Measurements from ENCODE around the gene WDR82. TPM values are rescaled to one million over a fixed set of nuclear protein-coding genes. Genes with fewer than 3 reads are reported as not detected.

The WDR82 gene
- total and polyA plus RNA-seq, 10 of the 15 experiments (the other 5 are each of a cell fraction or from before 2014, with no cell fraction given), result 10.1 to 82.4 (median 48.7) TPM

DNA sequence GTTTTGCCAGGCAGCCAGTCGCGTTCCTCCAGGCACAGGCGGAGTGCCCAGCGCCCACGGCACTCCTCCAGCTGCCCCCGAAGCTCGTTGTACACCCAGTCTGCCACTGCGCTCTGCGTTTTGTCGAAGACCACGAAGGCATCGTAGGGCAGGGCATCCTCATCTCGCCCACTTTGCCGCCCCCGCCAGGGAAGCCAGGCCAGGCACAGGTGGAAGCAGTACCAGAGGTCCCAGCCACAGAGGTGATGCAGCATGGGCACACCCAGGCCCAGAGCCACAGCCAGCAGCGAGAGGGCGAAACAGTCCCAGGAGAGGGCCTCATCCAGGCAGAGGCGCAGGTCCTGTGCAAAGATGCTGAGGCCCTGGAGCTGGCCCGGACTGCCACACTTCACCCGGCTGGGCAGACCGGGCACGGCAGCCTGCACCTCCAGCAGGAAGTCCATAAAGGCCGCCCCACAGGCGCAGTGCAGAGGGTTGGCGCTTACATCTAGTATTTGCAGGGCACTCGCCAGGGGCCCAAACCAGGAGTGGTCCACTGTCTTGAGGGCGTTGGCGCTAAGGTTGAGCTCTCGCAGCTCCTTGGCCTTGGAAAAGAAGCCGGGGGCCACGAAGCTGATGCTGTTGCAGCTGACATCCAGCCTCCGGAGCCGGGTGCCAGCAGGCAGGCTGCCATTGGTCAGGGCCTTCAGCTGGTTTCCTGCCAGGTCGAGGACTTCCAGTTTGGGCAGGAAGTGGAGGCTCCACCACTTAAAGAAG, 56.7 kb downstream of the WDR82 start:
- BruUV-seq (replicated peaks), result no TSS peak

More for the DNA sequence above, 56.7 kb downstream of the WDR82 start:
- DNase-seq (ENCODE audit: low read depth, low spot score) (no peak), FAIRE-seq (no peak), ATAC-seq (no peak)
- H3K27me3 ChIP-seq (replicated peaks in 1 of 2; ENCODE audit: control insufficient read depth in 2 of 2, insufficient read depth in 2 of 2, low read length in 1 of 2), result no peaks in the 10 kb centered on the region
- no peaks in the 10 kb centered on the region for H3K9me3 ChIP-seq (replicated peaks; ENCODE audit: control insufficient read depth, insufficient read depth, low read length)
- H3K36me3 ChIP-seq (ENCODE audit: control insufficient read depth in 2 of 2, insufficient read depth in 2 of 2, low read length in 1 of 2), result peaks cover 0 to 2% of the 10 kb centered on the region in 2 experiments; a peak in 2 of 4 replicates
- no peak overlapping the region for H3K27ac ChIP-seq (ENCODE audit: control insufficient read depth, insufficient read depth)
- H3K4me3 ChIP-seq, result no peak overlapping the region
- H3K4me1 ChIP-seq (ENCODE audit: control insufficient read depth, insufficient read depth, low read length), result peaks cover 36% of the 10 kb centered on the region
- POLR2A ChIA-PET, result interaction anchor here (1.1 to 1.6 kb wide), 5 partner anchors 10 to 67 kb away, joined by 3 to 10 read pairs (median 5); partner anchors contain the start of genes GLYCTK and WDR82
- RAD21 ChIA-PET (ENCODE audit: unreplicated experiment), result interaction anchor here (0.5 to 4.9 kb wide), 12 partner anchors 17 to 224 kb away, joined by 3 to 53 read pairs (median 4); partner anchors contain the start of gene TWF2
- intact Hi-C loops (cut with micrococcal nuclease; ENCODE audit: unreplicated experiment) (loop anchor here (5.0 kb wide), 1 partner anchor 226 kb away; the partner anchor contains the start of gene SEMA3G), in situ Hi-C loops (cut with MboI) (no loop called here)
- SMC1A ChIA-PET (ENCODE audit: uncharacterized antibody, unreplicated experiment), result interaction anchor here (0.6 to 10.5 kb wide), 13 partner anchors 10 to 765 kb away, joined by 3 to 112 read pairs (median 7); no protein-coding TSS in a partner anchor
- H2AFZ ChIP-seq (ENCODE audit: control insufficient read depth, low read depth, low read length), result no peak overlapping the region
- H4K20me1 ChIP-seq (ENCODE audit: control insufficient read depth, insufficient read depth), result no peaks in the 10 kb centered on the region
- TF ChIP-seq SIN3A (IDR thresholded peaks at IDR 0.05; ENCODE audit: low read depth, low read length) (no peak), MYB (IDR thresholded peaks at IDR 0.05; ENCODE audit: borderline replicate concordance, low read depth, low read length) (no peak), LARP7 (IDR thresholded peaks at IDR 0.05) (no peak), IKZF2 (IDR thresholded peaks at IDR 0.05) (no peak), SMAD1 (IDR thresholded peaks at IDR 0.05; ENCODE audit: low read depth, partially characterized antibody) (no peak)
- TF ChIP-seq, protein P1, sequence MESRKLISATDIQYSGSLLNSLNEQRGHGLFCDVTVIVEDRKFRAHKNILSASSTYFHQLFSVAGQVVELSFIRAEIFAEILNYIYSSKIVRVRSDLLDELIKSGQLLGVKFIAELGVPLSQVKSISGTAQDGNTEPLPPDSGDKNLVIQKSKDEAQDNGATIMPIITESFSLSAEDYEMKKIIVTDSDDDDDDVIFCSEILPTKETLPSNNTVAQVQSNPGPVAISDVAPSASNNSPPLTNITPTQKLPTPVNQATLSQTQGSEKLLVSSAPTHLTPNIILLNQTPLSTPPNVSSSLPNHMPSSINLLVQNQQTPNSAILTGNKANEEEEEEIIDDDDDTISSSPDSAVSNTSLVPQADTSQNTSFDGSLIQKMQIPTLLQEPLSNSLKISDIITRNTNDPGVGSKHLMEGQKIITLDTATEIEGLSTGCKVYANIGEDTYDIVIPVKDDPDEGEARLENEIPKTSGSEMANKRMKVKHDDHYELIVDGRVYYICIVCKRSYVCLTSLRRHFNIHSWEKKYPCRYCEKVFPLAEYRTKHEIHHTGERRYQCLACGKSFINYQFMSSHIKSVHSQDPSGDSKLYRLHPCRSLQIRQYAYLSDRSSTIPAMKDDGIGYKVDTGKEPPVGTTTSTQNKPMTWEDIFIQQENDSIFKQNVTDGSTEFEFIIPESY (IDR thresholded peaks at IDR 0.05), result no peak
- TF ChIP-seq, protein P2, sequence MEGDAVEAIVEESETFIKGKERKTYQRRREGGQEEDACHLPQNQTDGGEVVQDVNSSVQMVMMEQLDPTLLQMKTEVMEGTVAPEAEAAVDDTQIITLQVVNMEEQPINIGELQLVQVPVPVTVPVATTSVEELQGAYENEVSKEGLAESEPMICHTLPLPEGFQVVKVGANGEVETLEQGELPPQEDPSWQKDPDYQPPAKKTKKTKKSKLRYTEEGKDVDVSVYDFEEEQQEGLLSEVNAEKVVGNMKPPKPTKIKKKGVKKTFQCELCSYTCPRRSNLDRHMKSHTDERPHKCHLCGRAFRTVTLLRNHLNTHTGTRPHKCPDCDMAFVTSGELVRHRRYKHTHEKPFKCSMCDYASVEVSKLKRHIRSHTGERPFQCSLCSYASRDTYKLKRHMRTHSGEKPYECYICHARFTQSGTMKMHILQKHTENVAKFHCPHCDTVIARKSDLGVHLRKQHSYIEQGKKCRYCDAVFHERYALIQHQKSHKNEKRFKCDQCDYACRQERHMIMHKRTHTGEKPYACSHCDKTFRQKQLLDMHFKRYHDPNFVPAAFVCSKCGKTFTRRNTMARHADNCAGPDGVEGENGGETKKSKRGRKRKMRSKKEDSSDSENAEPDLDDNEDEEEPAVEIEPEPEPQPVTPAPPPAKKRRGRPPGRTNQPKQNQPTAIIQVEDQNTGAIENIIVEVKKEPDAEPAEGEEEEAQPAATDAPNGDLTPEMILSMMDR (IDR thresholded peaks at IDR 0.05 in 2 of 3, conservative IDR thresholded peaks at IDR 0.05 in 1 of 3; ENCODE audit: control insufficient read depth in 2 of 3, extremely low read depth in 1 of 3, insufficient read depth in 1 of 3, low read depth in 3 of 3, low read length in 3 of 3), result no peak
- TF ChIP-seq, protein P3, sequence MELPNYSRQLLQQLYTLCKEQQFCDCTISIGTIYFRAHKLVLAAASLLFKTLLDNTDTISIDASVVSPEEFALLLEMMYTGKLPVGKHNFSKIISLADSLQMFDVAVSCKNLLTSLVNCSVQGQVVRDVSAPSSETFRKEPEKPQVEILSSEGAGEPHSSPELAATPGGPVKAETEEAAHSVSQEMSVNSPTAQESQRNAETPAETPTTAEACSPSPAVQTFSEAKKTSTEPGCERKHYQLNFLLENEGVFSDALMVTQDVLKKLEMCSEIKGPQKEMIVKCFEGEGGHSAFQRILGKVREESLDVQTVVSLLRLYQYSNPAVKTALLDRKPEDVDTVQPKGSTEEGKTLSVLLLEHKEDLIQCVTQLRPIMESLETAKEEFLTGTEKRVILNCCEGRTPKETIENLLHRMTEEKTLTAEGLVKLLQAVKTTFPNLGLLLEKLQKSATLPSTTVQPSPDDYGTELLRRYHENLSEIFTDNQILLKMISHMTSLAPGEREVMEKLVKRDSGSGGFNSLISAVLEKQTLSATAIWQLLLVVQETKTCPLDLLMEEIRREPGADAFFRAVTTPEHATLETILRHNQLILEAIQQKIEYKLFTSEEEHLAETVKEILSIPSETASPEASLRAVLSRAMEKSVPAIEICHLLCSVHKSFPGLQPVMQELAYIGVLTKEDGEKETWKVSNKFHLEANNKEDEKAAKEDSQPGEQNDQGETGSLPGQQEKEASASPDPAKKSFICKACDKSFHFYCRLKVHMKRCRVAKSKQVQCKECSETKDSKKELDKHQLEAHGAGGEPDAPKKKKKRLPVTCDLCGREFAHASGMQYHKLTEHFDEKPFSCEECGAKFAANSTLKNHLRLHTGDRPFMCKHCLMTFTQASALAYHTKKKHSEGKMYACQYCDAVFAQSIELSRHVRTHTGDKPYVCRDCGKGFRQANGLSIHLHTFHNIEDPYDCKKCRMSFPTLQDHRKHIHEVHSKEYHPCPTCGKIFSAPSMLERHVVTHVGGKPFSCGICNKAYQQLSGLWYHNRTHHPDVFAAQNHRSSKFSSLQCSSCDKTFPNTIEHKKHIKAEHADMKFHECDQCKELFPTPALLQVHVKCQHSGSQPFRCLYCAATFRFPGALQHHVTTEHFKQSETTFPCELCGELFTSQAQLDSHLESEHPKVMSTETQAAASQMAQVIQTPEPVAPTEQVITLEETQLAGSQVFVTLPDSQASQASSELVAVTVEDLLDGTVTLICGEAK (IDR thresholded peaks at IDR 0.05; ENCODE audit: borderline replicate concordance), result no peak
- H3K9ac ChIP-seq (ENCODE audit: control insufficient read depth, insufficient read depth, low read length), result no peak overlapping the region
- peaks cover 3% of the 10 kb centered on the region for H3K79me2 ChIP-seq (ENCODE audit: control insufficient read depth, insufficient read depth, low read length)
- WGBS (ENCODE audit: insufficient coverage, insufficient replicate concordance, low lambda C conversion rate, missing lambda C conversion rate), result 90% methylated on average over 33 of the region's 34 CpGs
- H3K4me2 ChIP-seq (ENCODE audit: control insufficient read depth, insufficient read depth), result no peak overlapping the region
- CTCF ChIA-PET, result interaction anchor here (1.2 to 8.5 kb wide), 24 partner anchors 9 to 227 kb away, joined by 3 to 129 read pairs (median 9); partner anchors contain the start of genes SEMA3G, TWF2 and WDR82
